ENCODE data around the gene MYO1H.

Gene MYO1H

DNA sequence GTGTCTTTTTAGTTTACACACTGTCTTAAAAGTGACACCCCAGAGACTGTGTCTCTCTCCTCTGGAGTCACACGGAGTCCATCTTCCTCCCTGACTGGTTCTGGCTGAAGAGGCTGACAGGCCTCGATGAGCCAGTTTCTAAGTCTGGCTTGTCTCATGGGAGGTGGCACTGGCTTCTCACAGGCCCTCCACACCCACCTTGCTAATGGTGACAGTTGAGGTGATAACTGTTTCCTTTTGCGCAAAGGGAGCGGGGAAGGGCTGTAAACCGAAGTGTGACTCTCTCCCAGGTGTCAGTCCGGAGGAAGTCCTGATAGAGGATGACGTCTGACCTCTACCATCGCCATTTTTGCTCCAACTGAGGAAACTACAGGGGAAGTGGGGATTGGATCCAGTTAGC lies 99.2 kb downstream of the MYO1H start:
- DNase-seq (ENCODE audit: low read depth in 3 of 3, low spot score in 1 of 3): no peak

GRCh38 chr12:109447482-109447881 lies 99.8 kb downstream of the MYO1H start:
- DNase-seq (ENCODE audit: low read depth in 3 of 3, low spot score in 1 of 3): no peak

DNA sequence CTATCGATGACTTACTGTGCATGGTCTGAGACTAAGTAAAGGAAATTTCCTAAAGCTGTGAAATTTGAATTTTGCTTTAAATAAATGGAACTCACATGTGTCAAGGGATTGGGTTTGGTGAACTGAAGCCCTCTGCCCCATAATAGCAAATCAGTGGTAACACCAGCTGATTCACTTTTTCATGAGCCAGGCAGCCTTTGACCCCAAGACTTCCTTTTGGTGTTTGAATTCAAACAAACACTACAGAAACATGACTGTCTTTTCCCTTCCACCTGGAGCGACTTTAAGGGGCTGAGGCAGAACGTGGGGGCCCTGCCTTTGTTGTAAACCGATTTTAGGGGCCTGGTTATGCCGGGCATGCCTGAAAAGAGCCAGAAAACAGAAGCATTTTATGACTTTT lies 100.6 kb downstream of the MYO1H start:
- no peak for DNase-seq (ENCODE audit: low read depth in 3 of 3, low spot score in 1 of 3)

GRCh38 chr12:109448707-109449390 lies 101.1 kb downstream of the MYO1H start:
- no peak for DNase-seq (ENCODE audit: low read depth in 3 of 3, low spot score in 1 of 3)

DNA sequence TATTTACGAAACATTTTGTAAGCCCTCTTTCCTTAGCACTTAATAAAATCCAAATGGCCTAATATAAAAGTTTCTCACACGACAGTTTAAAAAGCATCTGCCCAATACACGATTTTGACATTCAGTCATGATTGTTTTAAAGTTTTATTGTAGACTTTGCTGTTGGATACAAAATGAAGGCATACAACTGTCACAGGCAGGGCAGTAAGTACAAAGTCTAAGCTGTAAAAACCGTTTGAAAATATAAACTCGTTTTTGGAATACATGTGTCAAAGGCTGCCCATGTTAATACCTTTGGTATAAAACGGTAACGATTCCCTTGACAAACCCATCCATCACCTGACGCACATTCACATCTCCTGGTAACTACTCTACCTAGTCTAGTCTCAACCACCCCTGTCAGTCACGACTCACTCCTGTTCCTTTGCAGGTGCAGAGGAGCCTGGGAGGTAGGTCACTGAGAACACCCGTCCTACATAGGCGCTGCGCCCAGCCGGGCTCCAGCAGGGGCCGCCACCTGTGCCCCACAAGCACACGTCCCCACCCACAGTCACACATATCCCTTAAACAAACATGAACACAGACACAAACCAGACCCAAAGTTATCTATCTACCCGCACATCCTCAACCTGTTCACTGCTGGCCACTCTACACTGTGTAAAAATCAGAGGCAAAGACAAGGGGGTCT lies 102.3 kb downstream of the MYO1H start:
- no peak for DNase-seq (ENCODE audit: low read depth in 3 of 3, low spot score in 1 of 3)

DNA sequence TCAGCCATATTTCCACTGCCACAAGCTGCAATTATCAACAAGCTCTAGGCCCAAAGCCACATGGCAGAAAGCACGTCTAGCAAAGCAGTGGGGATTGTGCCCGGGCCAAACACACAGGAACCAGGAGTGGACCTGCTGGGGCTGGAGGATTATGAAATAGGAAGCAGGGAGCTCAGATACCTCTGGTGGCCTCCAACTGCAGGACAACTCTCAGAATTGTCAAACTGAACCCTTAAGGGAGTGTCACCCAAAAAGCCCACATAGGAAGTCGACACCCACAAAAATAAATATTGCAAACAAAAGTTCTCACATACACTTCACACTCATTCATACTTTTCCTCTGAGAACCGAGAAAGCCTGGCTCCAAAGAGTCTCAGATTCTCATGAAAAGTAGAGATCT lies 103.3 kb downstream of the MYO1H start:
- DNase-seq (ENCODE audit: low read depth in 3 of 3, low spot score in 1 of 3): no peak

GRCh38 chr12:109451400-109451799 lies 103.7 kb downstream of the MYO1H start:
- DNase-seq (ENCODE audit: low read depth in 3 of 3, low spot score in 1 of 3): no peak

- DNase-seq (ENCODE audit: low read depth in 3 of 3, low spot score in 1 of 3): no peak
Measured at GRCh38 chr12:109452489-109452888, 104.8 kb downstream of the MYO1H start.

- no peak for DNase-seq (ENCODE audit: low read depth in 3 of 3, low spot score in 1 of 3)
Measured at GRCh38 chr12:109455706-109456105, 108.0 kb downstream of the MYO1H start.

GRCh38 chr12:109458086-109458485 lies 110.4 kb downstream of the MYO1H start:
- no peak for DNase-seq (ENCODE audit: low read depth in 3 of 3, low spot score in 1 of 3)

DNA sequence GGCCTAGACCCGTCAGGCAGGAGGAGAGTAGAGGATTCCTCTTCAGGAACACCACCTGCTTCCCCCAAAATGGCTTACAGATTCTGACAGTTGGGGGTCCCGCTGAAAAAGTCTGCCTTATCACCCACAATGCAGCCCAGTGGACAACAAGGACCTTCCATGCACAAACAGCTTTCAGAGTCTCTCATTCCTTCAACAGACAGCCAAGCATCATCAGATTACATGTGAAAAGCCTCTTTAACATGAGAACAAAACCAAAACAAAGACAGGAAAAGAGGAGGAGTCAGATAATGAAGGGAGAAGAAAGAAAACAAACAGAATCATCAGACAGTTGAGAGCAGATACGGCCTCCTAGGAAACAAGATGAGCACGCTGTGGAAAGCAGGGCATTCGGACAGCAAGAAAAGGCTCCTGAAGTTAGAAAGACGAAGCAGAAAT lies 111.1 kb downstream of the MYO1H start:
- DNase-seq (ENCODE audit: low read depth in 3 of 3, low spot score in 1 of 3): no peak

DNA sequence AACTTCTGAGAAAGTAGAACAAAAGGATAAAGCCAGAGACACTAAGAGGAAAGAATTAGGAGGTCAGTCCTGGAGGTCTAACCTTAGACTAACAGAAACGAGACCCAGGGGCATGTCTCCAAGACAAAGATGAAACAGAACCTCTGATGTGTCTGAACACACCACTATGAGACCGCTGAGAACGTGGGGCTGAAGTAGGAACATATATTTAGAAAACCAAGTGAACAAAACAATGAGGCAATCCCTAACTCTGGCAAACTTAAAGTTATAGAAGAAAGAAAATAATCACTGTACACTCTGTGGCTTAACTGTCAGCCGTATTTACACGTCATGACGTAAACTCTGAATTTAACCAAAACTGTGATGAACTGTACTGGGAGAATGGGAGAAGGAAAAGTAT lies 111.5 kb downstream of the MYO1H start:
- DNase-seq (ENCODE audit: low read depth in 3 of 3, low spot score in 1 of 3): no peak

DNA sequence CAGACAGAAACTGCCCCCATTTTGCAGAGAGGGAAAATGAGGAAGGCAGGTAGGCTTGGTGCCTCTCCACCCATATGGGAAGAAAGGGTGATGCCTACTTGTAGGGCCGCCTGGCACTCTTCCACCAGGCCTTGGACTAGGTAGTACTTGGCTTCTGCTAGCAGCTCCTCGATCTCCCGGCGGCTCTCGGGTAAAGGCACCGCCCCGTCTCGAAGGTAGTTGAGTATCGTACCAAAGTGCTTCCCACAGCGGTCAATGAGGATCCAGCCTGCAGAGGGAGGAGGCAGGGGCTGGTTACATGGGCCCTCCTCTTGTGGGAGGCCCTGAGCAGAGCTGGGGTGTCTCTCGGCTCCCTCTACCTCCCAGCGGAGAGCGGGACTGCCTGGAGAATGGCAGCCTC lies 112.8 kb downstream of the MYO1H start:
- no peak for DNase-seq (ENCODE audit: low read depth in 3 of 3, low spot score in 1 of 3)

DNA sequence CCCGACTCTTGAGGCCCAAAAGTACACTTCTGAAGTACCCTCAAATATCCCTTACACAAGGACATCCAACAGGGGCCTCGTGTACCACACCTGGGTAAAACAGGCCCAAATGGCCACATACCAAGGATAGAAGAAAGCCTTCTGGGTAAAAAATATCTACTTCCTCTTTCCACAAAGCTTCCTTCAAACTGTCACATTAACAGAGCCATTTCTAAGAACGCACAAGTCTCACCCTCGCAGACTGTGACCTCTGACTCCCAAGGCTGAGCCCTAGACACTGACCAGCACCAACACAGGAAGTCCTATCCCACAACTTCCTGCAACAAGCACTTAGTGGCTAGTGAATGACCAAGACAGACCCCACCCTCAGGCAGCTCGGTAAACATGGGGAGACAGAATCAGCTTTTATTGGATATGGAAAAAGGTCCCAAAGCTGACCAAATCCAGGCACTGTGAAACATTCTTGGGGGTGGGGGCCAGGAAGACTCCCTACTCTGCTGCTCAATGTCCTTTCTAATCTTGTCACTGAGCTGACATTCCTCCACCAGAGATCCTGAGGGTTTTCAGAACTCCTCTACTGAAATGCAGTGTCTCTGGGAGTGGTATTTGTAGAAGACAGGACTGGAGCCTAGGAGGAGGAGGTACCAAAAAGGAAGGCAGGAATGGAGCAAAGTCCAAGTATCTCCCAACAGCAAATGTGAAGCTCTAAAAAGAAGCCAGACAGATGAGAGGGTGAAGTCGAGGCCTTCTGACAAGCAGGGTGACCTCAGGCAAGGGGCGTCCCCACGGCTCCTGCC lies 113.5 kb downstream of the MYO1H start:
- DNase-seq (ENCODE audit: low read depth in 3 of 3, low spot score in 1 of 3): no peak

DNA sequence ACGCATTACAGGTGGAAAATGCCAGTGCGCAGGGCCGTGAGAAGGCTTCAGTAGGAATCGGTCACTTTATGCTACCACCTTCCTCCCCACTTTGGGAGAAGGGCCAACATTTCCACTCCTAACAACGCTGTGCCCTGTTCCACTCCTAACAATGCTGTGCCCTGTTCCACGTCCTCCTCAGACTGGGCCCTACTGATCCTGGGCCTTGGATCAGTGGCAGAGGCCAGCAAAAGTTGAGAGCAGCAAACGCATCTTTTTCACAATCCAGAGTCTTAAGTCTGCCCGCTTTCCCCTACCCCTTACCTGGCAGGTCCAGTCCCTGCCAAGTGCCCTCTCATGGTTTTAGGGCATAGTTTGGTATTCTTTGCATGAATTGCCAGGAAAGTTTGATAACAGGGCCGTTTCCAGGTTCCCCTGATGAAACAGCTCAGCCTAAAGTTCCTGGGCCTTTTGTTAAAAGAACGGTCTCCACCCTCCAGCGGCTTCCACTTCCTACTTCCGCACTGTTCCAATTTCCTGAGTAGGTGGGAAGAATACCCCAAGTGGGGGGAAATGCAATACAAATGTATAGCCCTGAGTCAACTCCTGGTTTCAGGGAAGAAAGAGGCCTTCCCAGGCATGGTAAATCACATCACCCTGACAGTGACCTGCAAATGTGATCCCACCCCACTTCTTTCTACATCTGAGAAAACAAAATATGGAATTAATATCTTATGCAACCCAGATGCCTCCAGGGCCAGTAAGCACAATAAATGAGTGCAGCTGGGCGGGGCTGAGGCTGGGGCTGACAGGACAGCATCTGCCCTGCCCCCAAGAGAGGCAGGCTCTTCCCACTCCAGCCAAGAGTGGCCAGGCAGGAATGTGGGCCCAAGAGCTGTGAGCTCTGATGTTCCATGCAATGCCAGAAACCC lies 114.4 kb downstream of the MYO1H start:
- no peak for DNase-seq (ENCODE audit: low read depth in 3 of 3, low spot score in 1 of 3)

DNA sequence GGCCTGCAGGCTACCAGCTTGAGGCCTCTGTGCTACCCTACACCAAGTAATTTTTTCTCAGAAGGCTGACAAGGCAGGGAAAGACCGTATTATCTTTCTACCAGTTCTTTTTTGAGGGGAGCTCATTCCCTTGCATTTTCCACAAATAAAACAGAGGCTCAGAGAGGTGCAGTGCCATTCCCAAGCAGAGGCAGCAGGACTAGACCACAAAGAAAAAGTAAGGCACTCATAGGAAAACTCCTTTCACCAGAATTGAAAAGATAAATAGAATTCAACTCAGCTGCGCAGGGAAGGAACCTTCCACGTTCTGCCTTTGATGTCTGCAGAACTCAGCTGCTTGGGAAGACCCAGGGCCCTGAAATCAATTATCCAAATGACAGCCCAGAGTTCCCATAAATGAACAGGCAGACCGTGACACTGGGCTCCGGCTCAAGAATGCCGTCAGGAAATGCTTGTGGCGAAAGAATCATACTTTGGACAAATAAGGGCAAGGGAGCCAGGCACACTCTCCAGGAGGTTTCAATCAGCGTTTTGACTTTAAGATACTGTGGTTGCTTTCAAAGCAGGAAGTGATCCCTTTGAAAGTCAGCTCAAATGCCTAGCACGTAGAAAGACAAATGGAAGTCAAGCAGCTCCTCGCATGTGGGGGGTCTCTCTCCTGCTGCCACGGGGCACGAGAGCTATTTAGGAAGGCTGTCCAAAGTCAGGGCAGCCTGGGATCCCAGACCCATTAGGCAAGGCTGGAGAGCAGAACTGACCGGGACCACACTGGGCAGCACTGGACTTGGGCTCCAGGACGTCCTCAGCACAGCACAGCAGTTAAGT lies 115.4 kb downstream of the MYO1H start:
- DNase-seq (ENCODE audit: low read depth in 3 of 3, low spot score in 1 of 3): no peak

DNA sequence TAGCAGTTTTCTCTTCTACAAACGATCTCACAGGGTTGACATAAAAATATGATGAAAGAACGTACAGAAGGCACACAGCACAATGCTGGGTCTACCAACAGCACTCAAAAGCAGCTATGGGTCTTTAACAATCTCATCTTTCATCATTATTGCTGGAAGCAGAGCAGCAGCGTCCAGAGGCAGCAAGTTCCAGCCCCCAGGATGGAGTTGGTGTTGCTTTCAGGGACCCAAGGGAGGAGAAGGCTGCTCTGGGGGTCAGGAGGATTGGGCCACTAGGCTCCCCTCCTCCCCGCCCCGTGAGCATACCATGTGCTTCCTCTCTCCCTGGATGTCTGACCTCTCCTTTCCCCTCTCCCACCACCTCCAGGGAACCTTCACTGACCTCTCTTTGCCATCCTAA lies 116.1 kb downstream of the MYO1H start:
- DNase-seq (ENCODE audit: low read depth in 3 of 3, low spot score in 1 of 3): no peak

DNA sequence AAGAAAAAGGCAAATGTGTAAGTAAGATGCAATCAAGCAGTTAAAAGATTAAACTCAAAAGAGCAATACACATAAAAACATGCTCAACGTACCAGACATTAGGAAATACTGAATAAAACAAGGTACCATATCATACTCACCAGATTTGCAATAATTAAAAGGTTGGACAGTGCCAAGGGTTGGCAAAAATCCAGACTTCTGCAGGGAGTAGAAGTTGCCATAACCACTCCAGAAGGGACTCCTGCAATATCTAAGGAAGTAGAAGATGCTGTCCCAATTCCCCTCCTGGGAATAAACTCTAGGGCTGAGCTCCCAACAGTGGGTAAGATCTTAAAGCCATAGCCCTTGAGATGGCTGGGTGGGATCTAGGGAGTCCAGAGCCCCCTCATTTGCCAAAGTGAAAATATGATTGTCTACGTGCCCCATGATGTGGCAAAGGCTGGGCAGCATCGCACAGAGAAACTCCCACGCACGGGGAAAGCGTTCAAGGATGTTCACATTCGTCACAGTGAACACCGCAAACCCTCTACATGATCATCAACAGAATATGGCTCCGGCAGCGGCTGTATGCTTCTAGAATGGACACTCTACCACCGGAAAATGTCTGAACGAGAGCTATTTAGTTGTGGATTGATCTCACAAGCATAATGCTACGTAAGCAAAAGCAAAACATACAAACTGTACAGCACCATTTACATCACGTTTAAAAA lies 117.1 kb downstream of the MYO1H start:
- DNase-seq (ENCODE audit: low read depth in 3 of 3, low spot score in 1 of 3): no peak

DNA sequence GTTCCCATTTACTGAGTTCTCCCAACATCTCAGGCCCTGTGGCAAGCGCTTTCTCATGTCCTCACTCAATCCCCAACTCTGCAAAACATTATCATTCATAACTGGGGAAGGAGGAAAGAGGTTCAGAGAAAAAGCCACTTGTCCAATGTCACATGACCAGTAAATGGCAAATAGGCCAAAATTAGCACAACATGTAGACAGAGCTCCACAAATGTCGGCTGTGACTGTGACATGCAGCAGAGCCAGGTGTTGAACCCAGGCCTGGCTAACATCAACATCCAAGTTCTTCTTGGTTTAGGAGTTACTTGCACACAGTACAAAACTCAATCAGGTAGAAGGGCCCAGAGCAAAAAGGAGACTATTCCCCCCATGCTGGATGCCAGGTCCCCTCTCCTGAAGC lies 118.6 kb downstream of the MYO1H start:
- DNase-seq (ENCODE audit: low read depth in 3 of 3, low spot score in 1 of 3): no peak

- DNase-seq (ENCODE audit: low read depth in 3 of 3, low spot score in 1 of 3): no peak
Measured at GRCh38 chr12:109466821-109467220, 119.1 kb downstream of the MYO1H start.
